GM18505 (cell line): Measurements from ENCODE around the gene PGAP2.
"Not testable (repeated sequence)": the region's sequence is repeated elsewhere in the genome, so short reads cannot be mapped to it uniquely, and the experiment has no call there.

Experiments
- ATAC-seq: cut with Tn5 transposase; IDR thresholded peaks from one replicate; pipeline ENCODE4 v1.9.1; 2021; ENCODE audit not compliant: unreplicated experiment
- POLR2A ChIP-seq: IDR thresholded peaks from 4 replicates; pipeline ENCODE4 v1.6.1; 2011; ENCODE audit warnings: borderline replicate concordance; ENCODE audit not compliant: insufficient read depth, insufficient read length; ENCODE audit errors: extremely low read depth

The PGAP2 gene

GRCh38 chr11:3796346-3796745, 12.0 kb upstream of the PGAP2 start:
- no peak for TF ChIP-seq POLR2A
- ATAC-seq = no peak

- TF ChIP-seq POLR2A = no peak
These were observed 11.5 kb upstream of the PGAP2 start for GRCh38 chr11:3796801-3797328.

GRCh38 chr11:3797329-3798090, 10.8 kb upstream of the PGAP2 start, which contains the start of gene NUP98:
Gene NUP98, minus strand, starts transcription at chr11:3797554. Its CDS starts 15,437 bp downstream, at chr11:3782117.
- TF ChIP-seq POLR2A = peak; percentile 89
- ATAC-seq = peak; percentile 90

More at GRCh38 chr11:3796801-3797328, 11.5 kb upstream of the PGAP2 start:
- ATAC-seq = peak; percentile 33

- ATAC-seq = no peak
- no peak for TF ChIP-seq POLR2A
These were observed 9.2 kb upstream of the PGAP2 start for GRCh38 chr11:3799143-3799542.

- TF ChIP-seq POLR2A = no peak
- no peak for ATAC-seq
These were observed 8.5 kb upstream of the PGAP2 start for GRCh38 chr11:3799873-3800272.

- no peak for ATAC-seq
- no peak for TF ChIP-seq POLR2A
These were observed 6.2 kb upstream of the PGAP2 start for GRCh38 chr11:3802011-3802790.

GRCh38 chr11:3803726-3804495, 4.4 kb upstream of the PGAP2 start:
- TF ChIP-seq POLR2A = no peak

GRCh38 chr11:3808861-3809623, 682 bp downstream of the PGAP2 start:
- peak; percentile 59 for ATAC-seq
- TF ChIP-seq POLR2A = no peak

More at GRCh38 chr11:3803726-3804495, 4.4 kb upstream of the PGAP2 start:
- no peak for ATAC-seq

- ATAC-seq = no peak
- TF ChIP-seq POLR2A = no peak
These were observed 1.2 kb downstream of the PGAP2 start for GRCh38 chr11:3809624-3809928.

GRCh38 chr11:3810446-3810845, 2.1 kb downstream of the PGAP2 start:
- no peak for TF ChIP-seq POLR2A
- no peak for ATAC-seq

- no peak for ATAC-seq
- no peak for TF ChIP-seq POLR2A
These were observed 2.6 kb downstream of the PGAP2 start for GRCh38 chr11:3810951-3811350.

GRCh38 chr11:3814832-3815231, 6.5 kb downstream of the PGAP2 start:
- ATAC-seq = not testable (repeated sequence)
